ENCODE data around the gene SIAH1. TPM values are rescaled to one million over a fixed set of nuclear protein-coding genes. Genes with fewer than 3 reads are reported as not detected.

Gene SIAH1
- total RNA-seq, 4 donors from 2014 or later = 26.1 to 44.3 (median 40.1) TPM

DNA sequence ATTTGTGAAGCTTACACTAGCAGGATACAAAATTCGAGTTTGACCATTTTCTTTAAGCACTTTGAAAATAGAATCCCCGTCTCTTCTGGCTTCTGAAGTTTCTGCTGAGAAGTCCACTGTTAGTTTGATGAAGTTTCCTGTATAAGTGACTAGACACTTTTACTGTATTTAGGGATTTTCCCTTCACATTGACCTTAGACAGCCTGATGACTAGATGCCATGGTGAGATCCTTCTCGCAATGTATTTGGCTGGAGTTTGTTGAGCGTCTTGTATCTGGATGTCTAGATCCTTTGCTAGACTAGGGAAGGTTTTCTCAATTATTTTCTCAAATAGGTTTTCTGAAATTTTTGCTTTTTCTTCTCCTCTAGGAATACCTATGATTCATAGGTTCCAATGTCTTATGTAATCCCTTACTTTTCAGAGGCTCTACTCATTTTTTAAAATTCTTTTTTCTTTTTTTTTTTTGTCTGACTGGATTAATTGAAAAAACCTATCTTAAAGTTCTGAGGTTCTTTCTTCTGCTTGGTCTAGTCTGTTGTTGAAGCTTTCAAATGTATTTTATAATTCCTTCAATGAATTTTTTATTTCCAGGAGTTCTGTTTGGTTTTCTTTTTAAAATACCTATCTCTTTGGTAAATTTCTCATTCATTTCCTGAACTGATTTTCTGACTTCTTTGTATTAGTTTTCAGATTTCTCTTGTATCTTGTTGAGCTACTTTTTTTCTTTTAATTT lies 74.1 kb downstream of the SIAH1 start:
- no peak for DNase-seq (ENCODE audit: low spot score in 2 of 2)
- no peak overlapping the region for H3K27ac ChIP-seq
- H3K36me3 ChIP-seq = peaks cover 0 to 77% (median 0%) of the 10 kb centered on the region in 3 donors
- no peak overlapping the region for H3K4me3 ChIP-seq
- H3K27me3 ChIP-seq = no peaks in the 10 kb centered on the region
- peaks cover 0 to 55% (median 2%) of the 10 kb centered on the region in 4 donors for H3K9me3 ChIP-seq
- WGBS, 2 donors = 97 to 98% methylated on average over 4 of the region's 4 CpGs
- TF ChIP-seq EP300 (IDR thresholded peaks at IDR 0.05) (no peak), CTCF (IDR thresholded peaks at IDR 0.05) (no peak), POLR2A (IDR thresholded peaks at IDR 0.05) (no peak)
- H3K4me1 ChIP-seq = peaks cover 0 to 6% (median 0%) of the 10 kb centered on the region in 4 donors

Small RNA genes within 50 kb of the gene (small RNA-seq; reads per million reads assigned to genes)
- not detected for gene RF00017

Other genes with a start within 250 kb of the SIAH1 start
- under 1 TPM in 1 of 4 donors, not detected in 3; under 0.01 TPM for gene ABCC12, start 229.4 kb downstream of the SIAH1 start, total RNA-seq
- gene LONP2, start 141.1 kb downstream of the SIAH1 start, total RNA-seq = 10 to 100 TPM; 36.2 to 50.3 (median 48.3) TPM
- gene ABCC11, start 137.9 kb downstream of the SIAH1 start, total RNA-seq = not detected
- 10 to 100 TPM; 17.8 to 36.7 (median 26.7) TPM for gene N4BP1, start 224.8 kb upstream of the SIAH1 start, total RNA-seq